Measurements from ENCODE around the gene DTD1. TPM values are rescaled to one million over a fixed set of nuclear protein-coding genes. Genes with fewer than 3 reads are reported as not detected.

Gene DTD1
- total RNA-seq, 2 experiments from 2014 or later = 27.6 to 43.0 TPM

DNA sequence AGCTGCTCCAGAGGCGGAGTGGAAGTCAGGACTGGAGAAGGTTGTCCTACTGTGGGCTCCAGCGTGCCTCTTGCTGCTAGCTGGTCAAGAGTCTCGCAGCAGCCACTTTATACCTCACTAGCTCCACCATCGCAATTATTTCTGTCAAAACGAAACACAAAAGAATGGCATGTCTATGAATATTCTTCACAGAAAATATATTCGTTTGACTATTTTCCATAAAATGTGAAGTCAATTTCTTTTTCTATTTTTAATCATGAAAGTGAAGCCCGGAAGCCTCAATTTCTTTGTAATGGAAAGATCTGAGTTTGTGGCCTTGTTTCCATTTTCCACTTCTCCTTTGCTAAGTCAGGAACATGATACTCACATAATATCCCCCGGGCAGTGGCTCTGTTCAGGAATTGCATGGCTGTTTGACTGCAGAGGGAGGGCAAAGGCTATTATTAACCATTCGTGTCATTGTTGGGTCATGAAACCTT, 51.7 kb downstream of the DTD1 start:
- intact Hi-C loops (cut with micrococcal nuclease; ENCODE audit: unreplicated experiment) = loop anchor here (10.0 kb wide), 2 partner anchors 545 to 1025 kb away; no protein-coding TSS in a partner anchor

DNA sequence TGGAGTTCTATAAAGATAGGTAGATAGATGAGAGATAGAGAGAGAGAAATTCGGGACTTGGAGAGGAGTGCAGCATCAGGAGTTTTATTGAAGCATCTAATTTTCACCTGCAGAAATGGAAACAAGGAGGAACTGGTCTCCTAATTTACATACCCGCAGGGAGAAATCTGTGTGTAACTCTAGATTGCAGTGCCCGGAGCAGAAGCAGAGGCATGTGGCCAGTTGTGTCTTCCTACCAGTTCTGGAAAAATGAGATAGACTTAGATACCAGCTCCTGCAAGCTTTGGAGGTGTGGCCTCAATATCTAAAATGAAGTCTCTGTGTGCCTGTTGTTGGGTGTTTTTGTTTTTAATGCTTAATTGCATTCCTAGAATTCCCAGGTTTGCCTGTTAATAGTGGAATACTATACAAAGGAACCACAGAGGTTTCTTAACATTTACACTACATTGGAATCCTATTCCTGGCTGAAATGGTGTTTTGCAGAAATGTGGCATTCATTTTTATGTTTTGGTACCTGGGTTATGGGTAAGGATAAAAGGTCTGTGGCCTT, 57.4 kb downstream of the DTD1 start:
- POLR2A ChIA-PET = no interaction called here
- CTCF ChIA-PET (ENCODE audit: unreplicated experiment) = no interaction called here
- no peak overlapping the region for H3K4me2 ChIP-seq (ENCODE audit: low read length)

More for the DNA sequence above, 51.7 kb downstream of the DTD1 start:
- H3K4me1 ChIP-seq (ENCODE audit: insufficient read depth, low read length, poor library complexity, severe bottlenecking) = peaks cover 7% of the 10 kb centered on the region
- no peaks in the 10 kb centered on the region for H3K36me3 ChIP-seq (ENCODE audit: insufficient read depth, low read length)
- no peak overlapping the region for H3K4me3 ChIP-seq (ENCODE audit: low read depth, low read length, poor library complexity, severe bottlenecking)
- ChIA-PET CTCF (ENCODE audit: unreplicated experiment) (no interaction called here), POLR2A (interaction anchor here (0.6 to 0.7 kb wide), 3 partner anchors 46 to 243 kb away, joined by 3 to 5 read pairs (median 3); no protein-coding TSS in a partner anchor)
- DNase-seq (ENCODE audit: low spot score) = no peak
- H3K9me2 ChIP-seq (ENCODE audit: insufficient read depth, low read length) = no peaks in the 10 kb centered on the region
- no peak for TF ChIP-seq EZH2phosphoT487 (IDR thresholded peaks at IDR 0.05; ENCODE audit: borderline replicate concordance, low read depth, low read length)
- TF ChIP-seq, protein P1, sequence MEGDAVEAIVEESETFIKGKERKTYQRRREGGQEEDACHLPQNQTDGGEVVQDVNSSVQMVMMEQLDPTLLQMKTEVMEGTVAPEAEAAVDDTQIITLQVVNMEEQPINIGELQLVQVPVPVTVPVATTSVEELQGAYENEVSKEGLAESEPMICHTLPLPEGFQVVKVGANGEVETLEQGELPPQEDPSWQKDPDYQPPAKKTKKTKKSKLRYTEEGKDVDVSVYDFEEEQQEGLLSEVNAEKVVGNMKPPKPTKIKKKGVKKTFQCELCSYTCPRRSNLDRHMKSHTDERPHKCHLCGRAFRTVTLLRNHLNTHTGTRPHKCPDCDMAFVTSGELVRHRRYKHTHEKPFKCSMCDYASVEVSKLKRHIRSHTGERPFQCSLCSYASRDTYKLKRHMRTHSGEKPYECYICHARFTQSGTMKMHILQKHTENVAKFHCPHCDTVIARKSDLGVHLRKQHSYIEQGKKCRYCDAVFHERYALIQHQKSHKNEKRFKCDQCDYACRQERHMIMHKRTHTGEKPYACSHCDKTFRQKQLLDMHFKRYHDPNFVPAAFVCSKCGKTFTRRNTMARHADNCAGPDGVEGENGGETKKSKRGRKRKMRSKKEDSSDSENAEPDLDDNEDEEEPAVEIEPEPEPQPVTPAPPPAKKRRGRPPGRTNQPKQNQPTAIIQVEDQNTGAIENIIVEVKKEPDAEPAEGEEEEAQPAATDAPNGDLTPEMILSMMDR (conservative IDR thresholded peaks at IDR 0.05; ENCODE audit: low read length) = no peak
- H3K4me2 ChIP-seq (ENCODE audit: low read length) = no peak overlapping the region
- no peak overlapping the region for H2AFZ ChIP-seq (ENCODE audit: low read length)
- H3K79me2 ChIP-seq (ENCODE audit: insufficient read depth, low read depth, low read length) = no peaks in the 10 kb centered on the region
- H3K9me3 ChIP-seq (ENCODE audit: low read length) = no peaks in the 10 kb centered on the region
- no peak overlapping the region for H3K27ac ChIP-seq (ENCODE audit: low read depth, low read length, poor library complexity, severe bottlenecking)
- BruUV-seq (replicated peaks) = no TSS peak
- H4K20me1 ChIP-seq (ENCODE audit: insufficient read depth, low read length) = no peaks in the 10 kb centered on the region

DNA sequence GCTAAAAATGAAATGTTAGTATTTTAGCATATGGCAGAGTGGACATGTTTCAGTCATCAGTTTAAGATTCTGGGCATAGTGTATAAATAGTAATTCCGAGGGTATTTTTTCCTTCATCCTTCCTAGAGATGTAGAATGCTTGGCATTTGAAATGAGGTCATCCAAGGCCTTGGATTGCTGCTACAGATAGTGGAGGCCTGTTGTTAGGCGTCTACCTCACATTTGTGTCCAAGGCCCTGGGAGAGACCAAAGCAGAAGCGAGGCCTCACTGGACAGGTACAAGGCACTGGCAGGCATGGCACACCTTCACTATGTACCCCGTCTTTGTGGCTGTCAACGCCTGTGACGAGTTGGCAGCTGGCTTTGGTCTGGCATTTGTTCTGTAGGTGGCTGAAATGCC, 58.0 kb downstream of the DTD1 start:
- H3K9me2 ChIP-seq (ENCODE audit: insufficient read depth, low read length) = no peaks in the 10 kb centered on the region
- H3K4me1 ChIP-seq (ENCODE audit: insufficient read depth, low read length, poor library complexity, severe bottlenecking) = no peaks in the 10 kb centered on the region
- no peak overlapping the region for H3K4me2 ChIP-seq (ENCODE audit: low read length)
- H3K4me3 ChIP-seq (ENCODE audit: low read depth, low read length, poor library complexity, severe bottlenecking) = no peak overlapping the region
- H3K79me2 ChIP-seq (ENCODE audit: insufficient read depth, low read depth, low read length) = no peaks in the 10 kb centered on the region
- ChIA-PET CTCF (ENCODE audit: unreplicated experiment) (no interaction called here), POLR2A (no interaction called here)
- intact Hi-C loops (cut with micrococcal nuclease; ENCODE audit: unreplicated experiment) = no loop called here
- no peaks in the 10 kb centered on the region for H4K20me1 ChIP-seq (ENCODE audit: insufficient read depth, low read length)
- H2AFZ ChIP-seq (ENCODE audit: low read length) = no peak overlapping the region
- no TSS peak for BruUV-seq (replicated peaks)
- H3K36me3 ChIP-seq (ENCODE audit: insufficient read depth, low read length) = no peaks in the 10 kb centered on the region
- DNase-seq (ENCODE audit: low spot score) = no peak
- TF ChIP-seq, protein P1 (conservative IDR thresholded peaks at IDR 0.05; ENCODE audit: low read length) = no peak
- TF ChIP-seq EZH2phosphoT487 (IDR thresholded peaks at IDR 0.05; ENCODE audit: borderline replicate concordance, low read depth, low read length) = no peak
- no peaks in the 10 kb centered on the region for H3K9me3 ChIP-seq (ENCODE audit: low read length)
- no peak overlapping the region for H3K27ac ChIP-seq (ENCODE audit: low read depth, low read length, poor library complexity, severe bottlenecking)

More for the DNA sequence above, 57.4 kb downstream of the DTD1 start:
- Histone ChIP-seq H3K79me2 (ENCODE audit: insufficient read depth, low read depth, low read length) (no peaks in the 10 kb centered on the region), H3K4me3 (ENCODE audit: low read depth, low read length, poor library complexity, severe bottlenecking) (no peak overlapping the region), H3K4me1 (ENCODE audit: insufficient read depth, low read length, poor library complexity, severe bottlenecking) (no peaks in the 10 kb centered on the region), H3K36me3 (ENCODE audit: insufficient read depth, low read length) (no peaks in the 10 kb centered on the region), H4K20me1 (ENCODE audit: insufficient read depth, low read length) (no peaks in the 10 kb centered on the region), H3K9me2 (ENCODE audit: insufficient read depth, low read length) (no peaks in the 10 kb centered on the region), H2AFZ (ENCODE audit: low read length) (no peak overlapping the region), H3K9me3 (ENCODE audit: low read length) (no peaks in the 10 kb centered on the region), H3K27ac (ENCODE audit: low read depth, low read length, poor library complexity, severe bottlenecking) (no peak overlapping the region)
- no peak for TF ChIP-seq EZH2phosphoT487 (IDR thresholded peaks at IDR 0.05; ENCODE audit: borderline replicate concordance, low read depth, low read length)
- TF ChIP-seq, protein P1 (conservative IDR thresholded peaks at IDR 0.05; ENCODE audit: low read length) = no peak
- BruUV-seq (replicated peaks) = no TSS peak
- intact Hi-C loops (cut with micrococcal nuclease; ENCODE audit: unreplicated experiment) = no loop called here
- DNase-seq (ENCODE audit: low spot score) = no peak
